ENCODE data around the gene TMEM120B. TPM values are rescaled to one million over a fixed set of nuclear protein-coding genes. Genes with fewer than 3 reads are reported as not detected.

Gene TMEM120B
- total RNA-seq, 1 experiment from 2014 or later: 20.5 TPM

DNA sequence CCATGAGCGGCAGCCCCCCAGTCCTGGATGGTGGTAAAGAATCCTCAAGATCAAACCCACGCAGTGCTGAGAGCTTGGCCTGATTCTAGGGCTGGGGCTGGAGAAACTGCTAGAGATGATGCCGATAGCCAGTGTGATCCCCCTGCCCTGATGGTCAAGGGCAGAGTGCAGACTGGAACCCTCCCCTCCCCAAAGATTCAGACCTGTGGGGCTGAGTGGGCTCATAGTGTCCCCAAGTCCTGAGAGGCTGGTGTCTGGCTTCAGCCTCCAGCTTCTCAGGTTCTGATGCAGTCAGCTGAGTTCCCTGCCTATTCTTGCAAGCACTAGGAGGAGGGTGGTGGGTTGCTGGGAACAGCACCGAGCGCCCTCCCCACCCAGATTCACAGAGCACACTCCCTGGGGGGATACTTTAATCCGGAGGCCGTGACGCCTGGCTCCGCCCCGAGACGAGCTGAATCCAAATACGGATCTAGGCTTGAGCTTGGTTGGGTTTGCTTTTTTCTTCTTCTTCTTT lies 69.0 kb downstream of the TMEM120B start:
- Histone ChIP-seq H3K4me1 (ENCODE audit: control insufficient read depth in 1 of 2, insufficient read depth in 2 of 2, low read length in 2 of 2) (peaks cover 29 to 62% of the 10 kb centered on the region in 2 experiments), H3K4me3 (replicated peaks in 1 of 2; ENCODE audit: low read depth in 1 of 2, low read length in 2 of 2) (no peak overlapping the region), H2AFZ (ENCODE audit: low read depth, low read length, poor library complexity, severe bottlenecking) (no peak overlapping the region), H3K9ac (ENCODE audit: low read length) (no peak overlapping the region), H3K4me2 (ENCODE audit: low read length) (no peak overlapping the region), H3K27ac (ENCODE audit: low read depth, low read length) (peak overlapping the region; percentile 28), H4K20me1 (ENCODE audit: insufficient read depth) (peaks cover 3% of the 10 kb centered on the region; the same call in 1 of the 2 replicates), H3K9me2 (ENCODE audit: insufficient read depth) (no peaks in the 10 kb centered on the region), H3K27me3 (ENCODE audit: insufficient read depth, low read length) (no peaks in the 10 kb centered on the region), H3K36me3 (ENCODE audit: control insufficient read depth in 1 of 2, insufficient read depth in 2 of 2, low read length in 2 of 2) (peaks cover 19 to 23% of the 10 kb centered on the region in 2 experiments; a peak in 3 of 4 replicates), H3K79me2 (ENCODE audit: insufficient read depth, low read length) (peaks cover 52% of the 10 kb centered on the region), H3K9me3 (ENCODE audit: control insufficient read depth in 1 of 2, insufficient read depth in 1 of 2, low read depth in 1 of 2, low read length in 2 of 2) (no peaks in the 10 kb centered on the region)
- ATAC-seq: no peak
- DNase-seq (ENCODE audit: low read depth, low spot score): no peak
- ChIA-PET POLR2A (interaction anchor here (6.9 kb wide), 1 partner anchor 13 kb away, joined by 33 read pairs; the partner anchor contains the start of gene RHOF), RAD21 (ENCODE audit: low non-redundant PET in 1 of 2, low total read pairs in 2 of 2, uncharacterized antibody in 2 of 2, unreplicated experiment in 2 of 2) (no interaction called here), CTCF (interaction anchor here (1.0 to 1.8 kb wide), 2 partner anchors 8 to 13 kb away, joined by 4 to 15 read pairs; partner anchors contain the start of gene RHOF)
- intact Hi-C loops (cut with micrococcal nuclease): no loop called here
- no TSS peak for BruUV-seq (replicated peaks)
- TF ChIP-seq RAD21 (IDR thresholded peaks at IDR 0.05; ENCODE audit: low read depth): no peak
- TF ChIP-seq POLR2AphosphoS5 (IDR thresholded peaks at IDR 0.05; ENCODE audit: low read depth, low read length): peak; percentile 16; the same call in 1 of the 2 replicates

DNA sequence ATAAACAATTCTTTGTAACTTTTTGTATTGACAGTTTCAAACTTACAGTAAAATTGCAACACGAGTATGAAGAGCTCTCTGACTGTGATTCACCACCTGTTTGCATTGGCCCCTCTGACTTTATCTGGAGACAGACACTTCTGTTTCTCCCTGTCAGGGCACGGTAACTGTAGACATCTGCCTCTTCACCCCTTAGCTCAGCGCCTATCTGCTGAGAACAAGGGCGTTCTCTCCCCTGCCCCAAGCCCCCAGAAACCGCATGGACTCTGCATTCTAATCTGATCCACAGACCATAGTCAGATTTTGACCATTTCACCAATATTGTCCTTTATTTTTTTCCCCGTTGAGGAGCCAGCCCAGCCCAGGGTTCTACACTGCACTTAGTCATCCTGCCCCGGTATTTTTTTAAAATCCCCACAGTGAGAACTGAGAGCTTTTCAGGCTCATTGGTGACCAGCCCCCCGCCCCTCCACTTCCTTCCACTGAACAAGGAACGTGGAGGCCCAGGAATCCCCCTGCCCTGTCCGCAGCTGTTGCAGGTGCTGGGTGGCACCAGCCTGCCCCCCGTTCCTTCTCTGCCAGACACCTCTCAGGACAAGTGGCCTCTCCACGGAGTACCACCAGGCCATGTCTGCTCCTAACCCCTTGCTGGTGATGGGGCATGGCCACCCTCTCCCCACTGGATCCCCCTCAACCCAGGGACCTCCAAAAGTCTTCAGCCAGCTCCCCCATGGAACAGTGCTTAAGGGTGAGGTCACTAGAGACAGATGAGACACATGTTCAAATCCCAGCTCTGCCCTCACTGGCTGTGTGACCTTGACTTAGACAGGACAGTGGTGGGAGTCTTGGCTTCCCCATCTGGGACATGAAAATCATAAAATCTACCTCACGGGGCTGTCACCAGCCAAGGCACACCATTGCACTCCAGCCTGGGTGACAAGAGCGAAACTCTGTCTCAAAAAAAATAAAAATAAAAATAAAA lies 69.7 kb downstream of the TMEM120B start:
- DNase-seq (ENCODE audit: low read depth, low spot score) (no peak), ATAC-seq (no peak)
- TF ChIP-seq TCF7L2 (IDR thresholded peaks at IDR 0.05; ENCODE audit: borderline replicate concordance, extremely low read depth, insufficient read depth, insufficient read length) (no peak), ZFX (IDR thresholded peaks at IDR 0.05) (no peak), SP1 (IDR thresholded peaks at IDR 0.05; ENCODE audit: low read depth) (no peak), CBX3 (IDR thresholded peaks at IDR 0.05; ENCODE audit: low read depth) (no peak)
- TF ChIP-seq, protein P1, sequence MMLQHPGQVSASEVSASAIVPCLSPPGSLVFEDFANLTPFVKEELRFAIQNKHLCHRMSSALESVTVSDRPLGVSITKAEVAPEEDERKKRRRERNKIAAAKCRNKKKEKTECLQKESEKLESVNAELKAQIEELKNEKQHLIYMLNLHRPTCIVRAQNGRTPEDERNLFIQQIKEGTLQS (IDR thresholded peaks at IDR 0.05): no peak
- intact Hi-C loops (cut with micrococcal nuclease): no loop called here
- Histone ChIP-seq H4K20me1 (ENCODE audit: insufficient read depth) (peaks cover 3% of the 10 kb centered on the region; the same call in 1 of the 2 replicates), H3K9me3 (ENCODE audit: control insufficient read depth in 1 of 2, insufficient read depth in 1 of 2, low read depth in 1 of 2, low read length in 2 of 2) (no peaks in the 10 kb centered on the region), H3K36me3 (ENCODE audit: control insufficient read depth in 1 of 2, insufficient read depth in 2 of 2, low read length in 2 of 2) (peaks cover 19 to 23% of the 10 kb centered on the region in 2 experiments; a peak in 3 of 4 replicates), H3K4me2 (ENCODE audit: low read length) (no peak overlapping the region), H3K4me3 (replicated peaks in 1 of 2; ENCODE audit: low read depth in 1 of 2, low read length in 2 of 2) (no peak overlapping the region), H3K27me3 (ENCODE audit: insufficient read depth, low read length) (no peaks in the 10 kb centered on the region), H2AFZ (ENCODE audit: low read depth, low read length, poor library complexity, severe bottlenecking) (no peak overlapping the region), H3K9me2 (ENCODE audit: insufficient read depth) (no peaks in the 10 kb centered on the region), H3K79me2 (ENCODE audit: insufficient read depth, low read length) (peaks cover 55% of the 10 kb centered on the region), H3K4me1 (ENCODE audit: control insufficient read depth in 1 of 2, insufficient read depth in 2 of 2, low read length in 2 of 2) (peaks cover 34 to 67% of the 10 kb centered on the region in 2 experiments), H3K27ac (ENCODE audit: low read depth, low read length) (peak overlapping the region; percentile 28), H3K9ac (ENCODE audit: low read length) (peak overlapping the region; percentile 23; the same call in 1 of the 2 replicates)
- CTCF ChIA-PET: interaction anchor here (1.0 to 1.8 kb wide), 2 partner anchors 9 to 12 kb away, joined by 4 to 15 read pairs; partner anchors contain the start of gene RHOF
- no TSS peak for BruUV-seq (replicated peaks)
- POLR2A ChIA-PET: interaction anchor here (6.9 kb wide), 1 partner anchor 13 kb away, joined by 33 read pairs; the partner anchor contains the start of gene RHOF
- RAD21 ChIA-PET (ENCODE audit: low non-redundant PET in 1 of 2, low total read pairs in 2 of 2, uncharacterized antibody in 2 of 2, unreplicated experiment in 2 of 2): interaction anchor here in 1 of 2 experiments (1.1 kb wide), 1 partner anchor 12 kb away, joined by 3 read pairs; no protein-coding TSS in a partner anchor

Data from HCT116 (cell line).